Activated CD8-positive, alpha-beta memory T cell treated with anti-CD3 and anti-CD28 coated beads for 4 hours (primary cell): ENCODE data around the gene IL23R.

ENCODE experiments used
- DNase-seq, 2 donors: peaks; one replicate each; pipeline ENCODE4 v3.0.0-alpha.2; 2020; ENCODE audit warnings: low read depth in 2 of 2

The IL23R gene

DNA sequence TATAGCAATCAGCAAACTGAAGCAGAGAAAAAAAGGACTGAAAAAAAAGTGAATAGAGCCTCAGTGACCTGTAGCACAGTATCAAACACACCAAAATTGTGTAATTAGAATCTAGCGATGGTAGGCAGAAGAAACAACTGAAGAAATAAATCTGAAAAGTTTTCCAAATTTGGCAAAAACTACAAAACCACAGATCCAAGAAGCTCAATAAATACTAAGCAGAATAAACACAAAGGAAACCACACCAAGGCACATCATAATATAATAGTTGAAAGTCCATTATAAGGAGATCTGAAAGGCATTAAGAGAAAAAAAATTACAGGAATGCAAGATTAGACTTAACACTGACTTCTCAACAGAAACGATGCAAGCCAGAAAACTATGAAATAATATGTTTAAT lies 134.3 kb downstream of the IL23R start:
- DNase-seq = no peak

DNA sequence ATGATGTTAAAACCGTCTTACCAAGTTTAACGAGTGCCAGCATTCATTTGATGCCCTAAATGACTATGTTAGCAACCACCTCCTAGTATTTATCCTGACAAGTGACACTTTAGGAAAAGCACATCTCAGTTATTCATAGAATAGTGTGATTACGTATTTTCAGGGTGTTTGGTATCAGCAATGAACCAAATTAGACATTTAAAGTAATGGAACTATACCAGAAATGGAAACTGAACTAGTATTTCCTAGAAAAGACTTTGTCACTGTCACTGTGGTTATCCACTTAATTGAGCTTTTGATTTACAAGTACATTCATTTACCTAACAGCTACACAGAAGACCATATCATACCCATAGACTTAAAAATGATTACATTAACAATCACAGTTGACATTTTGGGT lies 137.8 kb downstream of the IL23R start:
- no peak for DNase-seq

DNA sequence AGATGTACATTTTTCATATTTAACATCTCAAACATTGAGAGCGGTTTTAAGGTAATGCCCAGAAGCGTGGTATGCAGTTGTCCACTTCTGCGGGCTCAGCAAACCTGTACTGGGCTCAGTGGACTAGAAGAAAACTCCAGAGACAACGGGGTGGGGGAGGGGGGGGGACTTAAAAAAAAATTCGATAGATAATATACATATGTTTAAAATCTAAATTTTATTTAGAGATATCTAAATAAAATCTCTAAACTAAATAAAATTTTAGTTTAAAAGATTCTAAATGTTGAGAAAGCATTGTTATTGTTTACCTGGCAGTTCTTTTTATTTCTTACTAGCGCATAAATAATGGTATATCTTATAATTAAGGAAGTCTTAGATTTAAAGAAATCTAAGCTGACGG lies 140.3 kb downstream of the IL23R start:
- no peak for DNase-seq

DNA sequence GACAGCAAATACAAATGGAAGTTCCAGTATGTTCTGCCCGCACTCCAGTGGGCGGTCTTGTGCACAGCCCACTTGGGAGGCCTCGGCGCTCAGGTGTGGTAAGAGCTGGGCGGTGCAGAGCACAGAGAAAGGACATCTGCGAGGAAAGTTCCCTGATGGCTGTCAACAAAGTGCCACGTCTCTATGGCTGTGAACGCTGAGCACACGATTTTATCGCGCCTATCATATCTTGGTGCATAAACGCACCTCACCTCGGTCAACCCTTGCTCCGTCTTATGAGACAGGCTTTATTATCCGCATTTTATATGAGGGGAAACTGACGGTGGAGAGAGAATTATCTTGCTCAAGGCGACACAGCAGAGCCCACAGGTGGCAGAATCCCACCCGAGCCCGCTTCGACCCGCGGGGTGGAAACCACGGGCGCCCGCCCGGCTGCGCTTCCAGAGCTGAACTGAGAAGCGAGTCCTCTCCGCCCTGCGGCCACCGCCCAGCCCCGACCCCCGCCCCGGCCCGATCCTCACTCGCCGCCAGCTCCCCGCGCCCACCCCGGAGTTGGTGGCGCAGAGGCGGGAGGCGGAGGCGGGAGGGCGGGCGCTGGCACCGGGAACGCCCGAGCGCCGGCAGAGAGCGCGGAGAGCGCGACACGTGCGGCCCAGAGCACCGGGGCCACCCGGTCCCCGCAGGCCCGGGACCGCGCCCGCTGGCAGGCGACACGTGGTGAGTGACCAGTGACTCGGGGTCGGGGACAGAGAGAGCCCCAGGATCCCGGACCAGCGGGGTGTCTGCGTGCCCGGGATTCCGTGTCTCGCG lies 141.2 kb downstream of the IL23R start, which contains the start of gene IL12RB2:
TSS of gene IL12RB2 (plus strand) at position 623 of the 810 bp plus-strand sequence. CDS start 12,496 bp downstream, outside the sequence.
- DNase-seq = no peak

DNA sequence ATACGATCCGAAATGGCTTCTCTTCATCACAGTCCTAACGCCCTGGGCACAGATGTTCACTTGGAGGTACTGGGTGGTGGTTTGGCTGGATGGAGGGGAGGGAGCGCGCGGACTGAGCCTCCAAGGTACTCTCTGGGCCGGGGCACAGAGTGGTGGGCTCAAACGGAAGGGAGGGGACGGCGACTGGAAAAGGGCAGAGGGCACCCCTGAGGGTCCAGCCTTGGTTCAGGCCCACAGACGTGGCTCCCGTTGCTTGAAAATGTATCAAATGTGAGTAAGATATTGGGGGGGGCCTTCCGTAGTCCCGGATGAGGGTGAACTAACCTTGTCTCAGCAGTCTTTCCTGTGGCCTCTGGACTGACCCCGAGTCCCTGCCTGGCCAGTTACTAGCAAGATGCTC lies 141.9 kb downstream of the IL23R start:
- no peak for DNase-seq
